Prostate gland (tissue), 2 donors: ENCODE data around the gene SUGCT. TPM values are rescaled to one million over a fixed set of nuclear protein-coding genes. Genes with fewer than 3 reads are reported as not detected.
"Not testable (repeated sequence)": the region's sequence is repeated elsewhere in the genome, so short reads cannot be mapped to it uniquely, and the experiment has no call there.

Experiments
- DNase-seq: peaks from one replicate; pipeline ENCODE4 v3.0.0-alpha.2; 2019; ENCODE audit warnings: low spot score
- H3K27ac ChIP-seq, 2 donors: fragments of 200-600 bp; sonication (generic); 2 replicates each; pipeline ENCODE4 v1.5.1; 2017 to 2019
- H3K27me3 ChIP-seq: fragments of 200-600 bp; sonication (generic); replicated peaks from 2 replicates; pipeline ENCODE4 v1.5.1; 2019; ENCODE audit not compliant: insufficient read depth
- H3K36me3 ChIP-seq, 2 donors: fragments of 200-600 bp; sonication (generic); 1 replicate in 1 of 2; 2 replicates in 1 of 2; pipeline versions ENCODE4 v1.5.1 to v1.8.1; 2017 to 2019
- H3K4me1 ChIP-seq: fragments of 200-600 bp; sonication (generic); replicated peaks from 2 replicates; pipeline ENCODE4 v1.5.1; 2019
- H3K4me3 ChIP-seq, 2 donors: fragments of 200-600 bp; sonication (generic); 2 replicates each; pipeline ENCODE4 v1.5.1; 2017 to 2019
- H3K9me3 ChIP-seq: fragments of 200-600 bp; sonication (generic); 2 replicates; pipeline ENCODE4 v1.5.1; 2017
- CTCF ChIP-seq, 4 experiments: fragments of 200-600 bp in 2 of 4; fragments of 450-650 bp in 2 of 4; sonication (generic) in 2 of 4; IDR thresholded peaks; 1 replicate in 3 of 4; 2 replicates in 1 of 4; pipeline ENCODE4 v1.5.1; 2016 to 2019; ENCODE audit warnings: antibody characterized with exemption in 4 of 4, mild to moderate bottlenecking in 2 of 4, moderate library complexity in 2 of 4
- POLR2A ChIP-seq: fragments of 450-650 bp; IDR thresholded peaks from one replicate; pipeline ENCODE4 v1.6.1; 2016; ENCODE audit warnings: antibody characterized with exemption, mild to moderate bottlenecking
- POLR2AphosphoS5 ChIP-seq: sonication (generic); formaldehyde crosslinking; IDR thresholded peaks from one replicate; pipeline ENCODE4 v1.6.1; 2017; ENCODE audit warnings: antibody characterized with exemption
- WGBS: methylation state at CpG from one replicate; pipeline ENCODE4 v1.1.5; 2018; 5-methylcytosine and 5-hydroxymethylcytosine counted together
- intact Hi-C: fragments of 100-400 bp; cut with DNase I; formaldehyde crosslinking; loops from one replicate; pipeline ENCODE4 v1.14.2; 2022
- total RNA-seq, 2 donors: library from RNA; depleted of rRNA; stranded (reverse); fragments of >200 nt; gene quantifications; one replicate each; pipeline ENCODE4 v1.1.0, GENCODE V29; 2016

SUGCT gene
- total RNA-seq, 2 donors from 2014 or later: 2.2 to 3.2 TPM

- Histone ChIP-seq H3K4me3 (no peak overlapping the region), H3K27me3 (no peaks in the 10 kb centered on the region), H3K27ac (no peak overlapping the region), H3K36me3 (no peaks in the 10 kb centered on the region), H3K9me3 (no peaks in the 10 kb centered on the region), H3K4me1 (no peaks in the 10 kb centered on the region)
- intact Hi-C loops: no loop called here
- no peak for TF ChIP-seq POLR2AphosphoS5
- TF ChIP-seq CTCF (IDR thresholded peaks at IDR 0.05): no peak
- TF ChIP-seq POLR2A: no peak
- DNase-seq: no peak
- 23% methylated on average over 3 of the region's 3 CpGs for WGBS
Observed at GRCh38 chr7:40263752-40264390, 129.1 kb downstream of the SUGCT start.

- Histone ChIP-seq H3K27ac (no peak overlapping the region), H3K4me3 (no peak overlapping the region), H3K36me3 (no peaks in the 10 kb centered on the region), H3K9me3 (no peaks in the 10 kb centered on the region), H3K27me3 (no peaks in the 10 kb centered on the region), H3K4me1 (no peaks in the 10 kb centered on the region)
- TF ChIP-seq POLR2A (no peak), CTCF (IDR thresholded peaks at IDR 0.05) (no peak), POLR2AphosphoS5 (no peak)
- DNase-seq: no peak
- intact Hi-C loops: no loop called here
- WGBS: 100% methylated on average over 1 of the region's 1 CpG
Observed at GRCh38 chr7:40267583-40267982, 132.8 kb downstream of the SUGCT start.

- H3K36me3 ChIP-seq, H3K27me3 ChIP-seq, H3K27ac ChIP-seq, H3K9me3 ChIP-seq, intact Hi-C loops, H3K4me1 ChIP-seq, DNase-seq, H3K4me3 ChIP-seq: not testable (repeated sequence)
- 95% methylated on average over 5 of the region's 5 CpGs for WGBS
Observed at GRCh38 chr7:40268810-40269209, 134.0 kb downstream of the SUGCT start.

- TF ChIP-seq POLR2AphosphoS5 (no peak), CTCF (IDR thresholded peaks at IDR 0.05) (no peak), POLR2A (no peak)
- intact Hi-C loops: no loop called here
- DNase-seq: no peak
Observed at GRCh38 chr7:40276061-40276460, 141.3 kb downstream of the SUGCT start.

DNA sequence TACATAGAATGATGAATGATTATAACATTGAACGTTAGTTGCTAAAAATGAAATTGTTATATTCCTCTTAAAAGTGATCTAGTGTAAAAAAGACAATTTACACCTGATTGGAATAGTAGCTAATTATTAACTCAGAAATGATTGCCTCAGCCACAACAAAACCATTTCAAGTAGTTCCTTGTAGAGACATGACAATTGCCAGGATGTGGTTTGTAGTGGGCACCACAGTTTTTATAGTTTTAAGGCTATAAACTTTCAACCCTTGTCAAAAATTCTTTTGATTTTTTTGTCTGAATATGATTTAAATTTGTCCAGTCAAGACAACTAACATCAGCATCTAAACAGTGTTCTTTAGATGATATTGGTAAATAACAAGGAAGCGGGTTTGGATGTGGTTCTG, 145.2 kb downstream of the SUGCT start:
- intact Hi-C loops: no loop called here
- H3K9me3 ChIP-seq: no peaks in the 10 kb centered on the region
- no peaks in the 10 kb centered on the region for H3K36me3 ChIP-seq
- TF ChIP-seq CTCF (IDR thresholded peaks at IDR 0.05) (no peak), POLR2AphosphoS5 (no peak), POLR2A (no peak)
- H3K4me3 ChIP-seq: no peak overlapping the region
- H3K4me1 ChIP-seq: no peaks in the 10 kb centered on the region
- no peak for DNase-seq
- no peak overlapping the region for H3K27ac ChIP-seq
- no peaks in the 10 kb centered on the region for H3K27me3 ChIP-seq
- WGBS: 47% methylated on average over 2 of the region's 2 CpGs

More at GRCh38 chr7:40276061-40276460, 141.3 kb downstream of the SUGCT start:
- WGBS: 86% methylated on average over 2 of the region's 2 CpGs
- H3K4me1 ChIP-seq: no peaks in the 10 kb centered on the region
- H3K27me3 ChIP-seq: no peaks in the 10 kb centered on the region
- H3K36me3 ChIP-seq: no peaks in the 10 kb centered on the region
- no peak overlapping the region for H3K27ac ChIP-seq
- H3K9me3 ChIP-seq: no peaks in the 10 kb centered on the region
- no peak overlapping the region for H3K4me3 ChIP-seq
